Mucosa of rectum (tissue), 2 donors: Measurements from ENCODE around the gene PPARD.
"Not testable (repeated sequence)": the region's sequence is repeated elsewhere in the genome, so short reads cannot be mapped to it uniquely, and the experiment has no call there.

ENCODE experiments used
- H3K27ac ChIP-seq, 2 donors: one replicate each; pipeline ENCODE4 v1.7.0; 2013; ENCODE audit warnings: inconsistent platforms in 2 of 2, low read depth in 2 of 2, low read length in 2 of 2
- H3K27me3 ChIP-seq, 2 donors: one replicate each; pipeline ENCODE4 v1.7.0; 2013; ENCODE audit warnings: low read length in 2 of 2; ENCODE audit not compliant: control insufficient read depth in 2 of 2, insufficient read depth in 2 of 2
- H3K36me3 ChIP-seq, 2 donors: one replicate each; pipeline ENCODE4 v1.7.0; 2013; ENCODE audit warnings: low read length in 2 of 2; ENCODE audit not compliant: control insufficient read depth in 2 of 2, insufficient read depth in 2 of 2
- H3K4me1 ChIP-seq, 2 donors: one replicate each; pipeline ENCODE4 v1.7.0; 2013; ENCODE audit warnings: low read length in 2 of 2, mild to moderate bottlenecking in 1 of 2; ENCODE audit not compliant: control insufficient read depth in 2 of 2, insufficient read depth in 2 of 2
- H3K4me3 ChIP-seq, 2 donors: one replicate each; pipeline ENCODE4 v1.7.0; 2013; ENCODE audit warnings: low read length in 2 of 2
- H3K9ac ChIP-seq, 2 donors: one replicate each; pipeline ENCODE4 v1.7.0; 2013; ENCODE audit warnings: low read length in 2 of 2, low read depth in 1 of 2, mild to moderate bottlenecking in 1 of 2
- H3K9me3 ChIP-seq, 2 donors: one replicate each; pipeline ENCODE4 v1.7.0; 2013; ENCODE audit warnings: low read length in 2 of 2; ENCODE audit not compliant: control insufficient read depth in 2 of 2
- donor health status: healthy.
- donor health status: Normal muscosa, but diverticular disease.

The PPARD gene

DNA sequence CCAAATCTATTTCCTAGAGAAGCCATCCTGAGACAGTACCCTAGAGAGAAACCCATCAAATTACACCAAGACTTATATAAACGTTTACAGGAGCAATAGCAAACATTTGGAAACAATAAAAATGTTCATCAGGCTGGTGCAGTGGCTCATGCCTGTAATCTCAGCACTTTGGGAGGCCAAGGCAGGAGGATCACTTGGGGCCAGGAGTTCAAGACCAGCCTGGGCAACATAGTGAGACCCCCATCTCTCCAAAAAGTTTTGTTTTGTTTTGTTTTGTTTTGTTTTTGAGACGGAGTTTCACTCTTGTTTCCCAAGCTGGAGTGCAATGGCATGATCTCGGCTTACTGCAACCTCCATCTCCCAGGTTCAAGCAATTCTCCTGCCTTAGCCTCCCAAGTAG lies 90.3 kb downstream of the PPARD start:
- not testable (repeated sequence) for H3K9me3 ChIP-seq, H3K4me3 ChIP-seq, H3K27me3 ChIP-seq, H3K9ac ChIP-seq, H3K36me3 ChIP-seq
- Histone ChIP-seq H3K27ac (peak overlapping the region; percentile 43 to 62), H3K4me1 (peaks cover 18 to 27% of the 10 kb centered on the region in 2 donors)

DNA sequence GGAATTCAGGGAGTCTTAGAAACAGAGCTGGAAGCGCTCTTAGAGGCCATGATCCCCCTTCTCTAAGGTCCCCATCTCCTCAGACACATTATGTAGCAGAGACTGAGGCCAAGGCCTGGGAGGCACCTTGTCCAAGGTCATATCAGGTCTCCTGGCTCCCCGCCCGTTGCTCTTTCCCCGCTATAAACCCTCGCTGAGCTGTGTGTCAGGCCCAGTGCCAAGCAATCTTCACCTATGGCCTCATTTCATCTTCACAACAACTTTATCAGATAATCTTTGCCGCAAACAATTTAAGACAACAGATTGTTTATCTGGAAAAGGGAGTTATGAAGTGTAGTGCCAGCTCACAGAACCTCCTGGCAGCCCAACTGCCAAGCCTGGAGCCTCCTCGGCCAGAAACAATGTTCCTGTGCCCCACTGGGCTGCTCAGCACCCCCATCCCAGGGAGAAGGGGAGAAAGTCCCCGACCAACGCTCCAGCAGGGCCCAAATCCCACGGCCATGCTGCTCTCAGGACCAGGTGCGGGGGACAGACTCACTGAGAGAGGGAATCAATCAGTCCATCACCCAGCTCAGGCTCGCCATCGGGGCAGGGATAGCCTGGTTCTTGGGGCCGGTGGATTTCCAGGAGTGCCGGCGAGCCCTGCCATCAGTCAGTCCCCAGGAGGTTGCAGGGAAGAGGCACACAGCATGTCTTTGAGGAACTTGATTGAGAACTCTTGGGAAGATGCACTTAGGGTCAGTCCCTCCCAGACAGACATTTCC lies 92.9 kb downstream of the PPARD start:
- Histone ChIP-seq H3K4me3 (no peak overlapping the region), H3K9ac (no peak overlapping the region), H3K4me1 (peaks cover 18 to 27% of the 10 kb centered on the region in 2 donors), H3K27ac (peak overlapping the region; percentile 58 to 61), H3K9me3 (no peaks in the 10 kb centered on the region), H3K27me3 (no peaks in the 10 kb centered on the region), H3K36me3 (no peaks in the 10 kb centered on the region)

DNA sequence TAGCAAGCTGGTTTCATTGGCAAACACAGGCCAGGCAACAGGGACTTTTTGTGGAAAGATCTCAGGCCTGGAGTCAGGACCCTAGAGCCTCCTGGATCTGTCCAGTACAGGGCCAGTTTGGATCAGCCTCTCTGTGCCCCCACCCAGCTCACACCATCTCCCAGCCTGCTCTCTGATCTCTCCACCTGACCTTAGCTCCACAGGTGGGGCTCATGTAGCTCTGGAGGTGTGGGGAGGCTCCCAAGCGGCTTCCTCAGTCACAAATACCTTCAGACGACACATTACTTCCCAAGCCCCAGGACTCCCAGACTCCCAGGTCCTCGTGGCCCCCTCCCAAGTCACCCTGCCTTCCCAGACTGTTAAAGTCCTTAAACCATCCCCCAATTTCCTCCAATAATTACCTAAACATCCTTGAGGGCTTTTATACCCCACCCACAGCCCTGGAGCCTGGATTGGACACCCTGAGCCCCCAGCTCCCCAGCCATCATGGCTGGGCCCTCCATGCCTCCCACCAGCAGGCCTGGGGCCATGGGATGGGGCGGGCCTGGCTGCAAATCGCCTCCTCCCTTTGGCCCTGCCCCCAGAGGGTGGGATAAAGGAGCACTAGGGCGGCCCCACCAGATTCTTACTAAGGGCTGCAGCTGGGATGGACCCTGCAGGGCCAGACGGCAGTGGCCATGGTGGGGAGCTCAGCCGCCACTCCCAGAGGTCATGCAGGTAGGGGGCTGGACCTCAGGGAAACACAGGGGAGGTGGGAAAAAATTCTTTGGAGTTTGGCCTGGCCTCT lies 93.9 kb downstream of the PPARD start:
- peak overlapping the region; percentile 58 to 61 for H3K27ac ChIP-seq
- H3K9ac ChIP-seq = peak overlapping the region in 1 of 2 donors; percentile 33
- no peaks in the 10 kb centered on the region for H3K36me3 ChIP-seq

DNA sequence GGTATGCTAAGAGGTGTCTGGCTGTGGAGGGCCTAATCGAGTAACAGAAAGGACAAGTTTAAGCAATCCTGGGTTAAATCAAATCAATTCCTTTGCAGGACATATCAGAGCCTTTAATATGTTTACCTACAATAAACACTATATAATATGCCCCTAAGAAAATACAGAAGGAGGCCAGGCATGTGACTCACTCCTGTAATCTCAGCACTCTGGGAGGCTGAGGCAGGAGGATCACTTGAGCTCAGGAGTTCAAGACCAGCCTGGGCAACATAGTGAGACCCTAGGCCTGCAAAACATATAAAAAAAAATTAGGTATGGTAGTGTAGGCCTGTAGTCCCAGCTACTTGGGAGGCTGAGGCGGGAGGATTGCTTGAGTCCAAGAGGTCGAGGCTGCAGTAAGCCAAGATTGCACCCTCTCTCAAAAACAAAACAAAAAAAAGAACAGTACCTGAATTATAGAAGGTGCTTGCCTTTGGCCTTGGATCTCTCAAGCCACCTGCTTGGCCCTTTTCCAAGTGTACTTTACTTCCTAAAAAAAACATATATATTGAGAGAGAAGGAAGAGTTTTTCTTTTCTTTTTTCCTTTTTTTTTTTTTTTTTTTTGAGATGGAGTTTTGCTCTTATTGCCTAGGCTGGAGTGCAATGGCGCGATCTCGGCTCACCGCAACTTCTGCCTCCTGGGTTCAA lies 96.2 kb downstream of the PPARD start:
- H3K27ac ChIP-seq, H3K9me3 ChIP-seq, H3K36me3 ChIP-seq, H3K4me3 ChIP-seq, H3K9ac ChIP-seq, H3K27me3 ChIP-seq: not testable (repeated sequence)
- H3K4me1 ChIP-seq = peaks cover 11 to 23% of the 10 kb centered on the region in 2 donors

More for the DNA sequence above, 93.9 kb downstream of the PPARD start:
- no peak overlapping the region for H3K4me3 ChIP-seq
- H3K27me3 ChIP-seq = no peaks in the 10 kb centered on the region
- peaks cover 18 to 27% of the 10 kb centered on the region in 2 donors for H3K4me1 ChIP-seq
- no peaks in the 10 kb centered on the region for H3K9me3 ChIP-seq

DNA sequence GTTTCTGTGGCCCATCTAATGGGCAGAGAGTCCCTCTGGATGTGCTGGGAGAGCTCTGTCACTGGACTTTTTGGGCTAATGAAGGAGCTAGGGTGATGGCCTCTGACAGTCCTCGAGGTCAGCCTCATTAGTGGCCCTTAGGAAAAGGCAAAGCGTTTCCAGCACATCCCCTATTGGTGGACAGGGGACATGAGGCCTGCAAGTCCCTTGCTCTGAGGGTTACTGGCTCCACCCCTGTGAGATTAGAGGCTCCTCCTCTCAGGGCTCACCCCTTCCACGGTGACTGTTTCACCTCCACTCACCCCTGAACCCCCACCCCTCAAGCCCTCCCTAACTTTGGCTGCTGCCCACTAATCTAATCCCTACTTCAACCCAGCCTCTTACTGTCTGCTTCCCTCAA lies 97.0 kb downstream of the PPARD start:
- Histone ChIP-seq H3K9me3 (no peaks in the 10 kb centered on the region), H3K27ac (no peak overlapping the region), H3K9ac (no peak overlapping the region), H3K4me3 (no peak overlapping the region), H3K27me3 (no peaks in the 10 kb centered on the region), H3K4me1 (peaks cover 11 to 21% of the 10 kb centered on the region in 2 donors), H3K36me3 (no peaks in the 10 kb centered on the region)

DNA sequence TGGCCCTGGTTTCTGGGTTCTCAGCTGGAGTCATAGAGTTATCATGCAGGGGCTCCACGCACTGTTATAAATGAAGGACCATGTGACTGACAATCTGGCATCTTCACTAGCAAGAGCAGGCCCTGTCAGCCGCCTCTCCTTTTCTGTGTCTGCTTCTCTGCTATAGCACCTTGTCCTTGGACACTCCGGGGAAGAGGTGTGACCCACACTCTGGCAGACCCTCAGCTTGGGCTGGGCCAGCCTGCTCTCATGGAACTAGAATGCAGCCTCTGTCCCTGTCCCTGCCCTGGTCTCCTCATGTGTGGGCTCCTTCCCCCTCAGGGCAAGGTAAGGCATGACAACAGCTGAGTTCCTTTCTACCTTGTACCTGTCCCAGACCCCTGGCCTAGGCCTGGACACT lies 98.8 kb downstream of the PPARD start:
- no peak overlapping the region for H3K27ac ChIP-seq
- H3K9me3 ChIP-seq = no peaks in the 10 kb centered on the region
- no peak overlapping the region for H3K4me3 ChIP-seq
- H3K4me1 ChIP-seq = peaks cover 2 to 3% of the 10 kb centered on the region in 2 donors
- H3K9ac ChIP-seq = no peak overlapping the region
- H3K27me3 ChIP-seq = no peaks in the 10 kb centered on the region
- H3K36me3 ChIP-seq = no peaks in the 10 kb centered on the region

DNA sequence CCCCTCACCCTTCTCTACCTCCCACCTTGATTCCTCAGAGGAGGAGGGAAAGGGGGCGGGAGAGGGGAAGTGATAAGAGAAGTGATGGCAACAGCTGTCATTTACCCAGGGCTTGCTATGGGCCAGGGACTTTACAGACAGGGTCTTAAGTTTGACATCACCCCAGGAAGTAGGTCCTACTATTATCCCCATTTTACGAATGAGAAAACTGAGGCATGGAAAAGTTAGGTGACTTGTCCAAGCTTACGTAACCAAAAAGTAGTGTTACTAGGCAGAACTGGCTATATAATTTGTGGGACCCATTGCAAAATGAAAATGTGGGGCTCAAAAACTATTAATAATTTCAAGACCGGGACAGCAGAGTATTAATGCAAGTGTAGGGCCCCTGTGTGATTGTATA lies 99.3 kb downstream of the PPARD start:
- no peaks in the 10 kb centered on the region for H3K27me3 ChIP-seq
- no peak overlapping the region for H3K27ac ChIP-seq
- no peaks in the 10 kb centered on the region for H3K9me3 ChIP-seq
- H3K4me3 ChIP-seq = no peak overlapping the region
- H3K4me1 ChIP-seq = no peaks in the 10 kb centered on the region
- H3K36me3 ChIP-seq = no peaks in the 10 kb centered on the region
- H3K9ac ChIP-seq = no peak overlapping the region

DNA sequence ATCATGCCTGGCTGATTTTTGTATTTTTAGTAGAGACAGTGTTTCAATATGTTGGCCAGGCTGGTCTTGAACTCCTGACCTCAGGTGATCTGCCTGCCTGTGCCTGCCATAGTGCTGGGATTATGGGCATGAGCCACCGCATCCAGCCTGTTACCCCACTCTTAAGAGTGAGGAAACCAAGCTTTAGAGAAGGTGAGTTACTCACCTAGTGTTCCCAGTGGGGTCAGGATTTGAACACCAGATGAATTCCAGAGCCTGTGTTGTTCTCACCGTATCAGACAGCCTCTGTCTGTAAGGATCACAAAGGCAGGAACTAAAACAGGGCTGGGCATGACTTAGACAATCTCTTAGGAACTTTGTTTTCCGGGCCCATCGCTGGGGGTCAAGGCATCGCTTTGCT lies 100.3 kb downstream of the PPARD start:
- Histone ChIP-seq H3K27ac (no peak overlapping the region), H3K36me3 (no peaks in the 10 kb centered on the region), H3K4me1 (no peaks in the 10 kb centered on the region), H3K4me3 (no peak overlapping the region), H3K9me3 (no peaks in the 10 kb centered on the region), H3K27me3 (no peaks in the 10 kb centered on the region), H3K9ac (no peak overlapping the region)

DNA sequence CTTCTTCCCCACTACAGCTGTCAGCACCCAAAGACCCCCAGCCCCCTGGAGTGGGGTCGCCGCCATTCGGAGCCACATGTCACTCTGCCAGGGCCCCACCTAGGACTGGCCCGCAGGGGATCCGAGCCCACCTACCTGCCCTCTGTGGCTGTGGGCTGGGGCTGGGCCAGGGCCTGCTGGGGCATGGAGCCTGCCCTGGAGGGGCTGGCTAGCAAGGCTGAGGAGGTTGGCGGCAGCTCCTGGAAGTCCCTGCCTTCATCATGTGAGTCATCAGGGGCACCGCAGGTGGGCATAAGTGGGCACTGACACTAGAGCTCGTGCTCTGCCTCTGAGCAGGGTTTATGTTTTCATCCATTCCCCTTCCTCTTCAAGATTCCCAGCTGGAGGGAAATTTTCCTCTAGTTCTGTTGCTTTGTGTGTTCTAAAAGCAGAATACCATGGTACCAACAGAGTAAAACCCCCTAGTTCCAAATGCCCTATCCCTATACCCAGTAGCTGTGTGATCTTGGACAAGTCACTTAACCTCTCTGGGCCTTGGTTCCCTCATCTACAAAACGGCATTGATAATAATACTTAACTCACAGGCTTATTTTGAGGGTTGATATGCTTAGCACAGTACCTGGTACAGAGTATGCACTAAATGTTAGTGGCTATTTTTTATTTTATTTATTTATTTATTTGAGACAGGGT lies 101.1 kb downstream of the PPARD start:
- Histone ChIP-seq H3K4me3 (no peak overlapping the region), H3K27ac (no peak overlapping the region), H3K27me3 (no peaks in the 10 kb centered on the region), H3K9ac (no peak overlapping the region), H3K9me3 (no peaks in the 10 kb centered on the region), H3K4me1 (no peaks in the 10 kb centered on the region), H3K36me3 (no peaks in the 10 kb centered on the region)
